ENCODE measurements around the gene ANKRD37.
A peak's percentile ranks its signal among the peaks of the same experiment; 100 is the strongest.

The ANKRD37 gene

DNA sequence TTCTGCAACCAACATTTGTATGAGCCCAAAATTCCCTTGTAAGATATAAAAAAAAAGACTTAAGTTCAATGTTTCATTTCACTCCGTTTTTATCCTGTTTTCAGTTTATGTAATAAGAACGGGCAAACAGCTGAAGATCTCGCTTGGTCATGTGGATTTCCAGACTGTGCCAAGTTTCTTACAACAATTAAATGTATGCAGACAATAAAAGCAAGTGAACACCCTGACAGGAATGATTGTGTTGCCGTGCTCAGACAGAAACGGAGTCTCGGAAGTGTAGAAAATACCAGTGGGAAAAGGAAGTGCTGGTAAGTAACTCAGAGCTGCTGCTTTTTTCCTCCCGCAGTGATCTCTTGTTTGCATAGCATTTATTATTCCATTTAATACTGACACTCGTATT lies 2.8 kb downstream of the ANKRD37 start:
- Mint-ChIP-seq H3K4me1 (peaks cover 20% of the 10 kb centered on the region), H3K4me3 (no peak overlapping the region), H3K36me3 (ENCODE audit: low read depth) (peaks cover 55% of the 10 kb centered on the region), H3K9me3 (no peaks in the 10 kb centered on the region), H3K27ac (no peak overlapping the region), H3K27me3 (ENCODE audit: low read depth, poor library complexity) (no peaks in the 10 kb centered on the region)
- no peak for TF ChIP-seq CTCF (IDR thresholded peaks at IDR 0.05)
- DNase-seq, result no peak

DNA sequence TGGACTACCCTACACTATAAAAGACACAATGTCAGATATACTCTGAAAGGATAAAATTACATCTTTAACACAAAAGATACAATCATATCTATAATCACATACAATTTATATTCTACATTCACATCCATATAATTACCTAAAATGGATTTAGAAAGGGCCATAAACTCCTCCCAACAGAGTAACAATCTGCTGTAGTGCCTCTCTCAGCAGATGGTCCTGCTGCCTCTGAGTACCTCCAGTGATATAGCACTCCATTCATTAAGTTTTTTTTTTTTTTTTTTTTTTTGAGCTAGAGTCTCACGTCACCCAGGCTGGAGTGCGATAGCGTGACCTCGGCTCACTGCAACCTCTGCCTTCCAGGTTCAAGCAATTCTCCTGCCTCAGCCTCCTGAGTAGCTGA lies 7.4 kb downstream of the ANKRD37 start:
- no peak for TF ChIP-seq CTCF (IDR thresholded peaks at IDR 0.05)
- H3K36me3 Mint-ChIP-seq (ENCODE audit: low read depth), result peaks cover 80% of the 10 kb centered on the region

DNA sequence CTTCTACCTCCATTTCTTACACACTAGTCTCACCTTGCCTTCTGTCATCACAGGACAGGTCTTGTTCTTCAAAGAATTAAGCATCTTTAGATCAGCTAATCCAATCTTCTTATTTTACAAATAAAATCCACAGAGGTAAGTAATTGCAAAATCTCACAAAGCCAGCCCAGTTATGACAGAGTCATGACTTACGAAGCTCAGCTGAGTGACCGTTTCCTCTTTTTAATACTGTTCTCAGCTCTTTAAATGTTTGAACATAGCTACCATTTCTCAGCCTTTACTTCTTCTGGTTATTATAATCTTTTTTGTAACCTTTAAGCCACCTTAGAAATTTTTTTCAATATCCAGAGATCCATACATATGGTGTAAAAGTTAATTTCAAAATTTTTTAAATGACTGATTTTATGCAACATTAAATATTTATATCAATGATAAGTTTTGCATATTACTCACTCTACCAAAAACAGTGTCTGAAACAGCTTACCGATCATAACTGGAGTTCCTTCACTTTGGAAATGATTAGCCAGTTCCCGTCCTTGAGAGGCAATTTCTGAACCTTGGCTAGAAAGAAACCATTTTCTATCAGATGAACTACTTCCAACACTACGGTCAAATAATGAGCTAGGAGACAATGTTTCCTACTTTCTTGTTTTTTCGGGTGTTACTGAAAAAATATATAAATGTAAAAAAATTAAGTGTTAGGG lies 8.8 kb downstream of the ANKRD37 start:
- Mint-ChIP-seq H3K9me3 (peaks cover 7% of the 10 kb centered on the region), H3K36me3 (ENCODE audit: low read depth) (peaks cover 81% of the 10 kb centered on the region), H3K27me3 (ENCODE audit: low read depth, poor library complexity) (no peaks in the 10 kb centered on the region), H3K4me3 (no peak overlapping the region), H3K27ac (no peak overlapping the region), H3K4me1 (no peaks in the 10 kb centered on the region)
- no peak for DNase-seq
- TF ChIP-seq CTCF (IDR thresholded peaks at IDR 0.05), result no peak

More for the DNA sequence above, 7.4 kb downstream of the ANKRD37 start:
- Mint-ChIP-seq H3K27me3 (ENCODE audit: low read depth, poor library complexity) (no peaks in the 10 kb centered on the region), H3K9me3 (no peaks in the 10 kb centered on the region), H3K4me3 (no peak overlapping the region), H3K27ac (no peak overlapping the region), H3K4me1 (no peaks in the 10 kb centered on the region)
- DNase-seq, result no peak

DNA sequence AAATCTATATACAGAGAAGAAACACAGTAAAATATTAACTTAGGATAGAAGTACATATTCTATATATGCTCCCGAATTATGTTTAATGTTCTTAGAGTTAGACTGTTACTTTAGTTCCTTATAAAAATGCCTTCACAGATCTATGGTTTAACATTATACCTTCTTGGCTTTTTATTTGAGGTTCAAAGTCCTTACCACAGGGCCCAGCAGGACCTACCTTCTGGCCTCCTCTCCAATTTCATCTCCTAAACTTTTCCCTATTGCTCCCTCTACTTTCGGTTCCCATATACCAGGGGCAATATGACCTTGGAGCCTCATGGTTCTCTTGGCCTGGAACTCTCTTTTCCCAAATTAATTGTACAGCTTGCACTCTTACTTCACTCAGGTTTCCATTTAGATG lies 11.8 kb downstream of the ANKRD37 start:
- Mint-ChIP-seq H3K36me3 (ENCODE audit: low read depth) (peaks cover 78% of the 10 kb centered on the region), H3K4me1 (no peaks in the 10 kb centered on the region), H3K9me3 (peaks cover 7% of the 10 kb centered on the region), H3K4me3 (no peak overlapping the region), H3K27ac (no peak overlapping the region), H3K27me3 (ENCODE audit: low read depth, poor library complexity) (no peaks in the 10 kb centered on the region)
- no peak for TF ChIP-seq CTCF (IDR thresholded peaks at IDR 0.05)
- DNase-seq, result no peak

- Mint-ChIP-seq H3K4me1 (no peaks in the 10 kb centered on the region), H3K4me3 (no peak overlapping the region), H3K9me3 (peaks cover 7% of the 10 kb centered on the region), H3K36me3 (ENCODE audit: low read depth) (peaks cover 58% of the 10 kb centered on the region), H3K27me3 (ENCODE audit: low read depth, poor library complexity) (no peaks in the 10 kb centered on the region), H3K27ac (no peak overlapping the region)
- TF ChIP-seq CTCF (IDR thresholded peaks at IDR 0.05), result no peak
- no peak for DNase-seq
Observed at GRCh38 chr4:185411849-185412248, 15.2 kb downstream of the ANKRD37 start.

- Mint-ChIP-seq H3K4me1 (no peaks in the 10 kb centered on the region), H3K4me3 (no peak overlapping the region), H3K36me3 (ENCODE audit: low read depth) (peaks cover 60% of the 10 kb centered on the region), H3K27me3 (ENCODE audit: low read depth, poor library complexity) (no peaks in the 10 kb centered on the region), H3K9me3 (peaks cover 7% of the 10 kb centered on the region), H3K27ac (peak overlapping the region; percentile 71)
- no peak for DNase-seq
- no peak for TF ChIP-seq CTCF (IDR thresholded peaks at IDR 0.05)
Observed at GRCh38 chr4:185412412-185412811, 15.8 kb downstream of the ANKRD37 start.
